Cardiac fibroblast (primary cell): Measurements from ENCODE around the gene DUSP12.
"Not testable (repeated sequence)": the region's sequence is repeated elsewhere in the genome, so short reads cannot be mapped to it uniquely, and the experiment has no call there.

ENCODE experiments used
- DNase-seq, 2 donors: peaks; one replicate each; pipeline versions ENCODE4 v3.0.0 to v3.0.0-alpha.2; 2010; ENCODE audit warnings: low read depth in 2 of 2
- H3K4me3 ChIP-seq, 2 donors: replicated peaks in 1 of 2; 1 replicate in 1 of 2; 2 replicates in 1 of 2; pipeline ENCODE4 v1.5.1; 2011; ENCODE audit warnings: low read depth in 2 of 2, low read length in 2 of 2, mild to moderate bottlenecking in 2 of 2, moderate library complexity in 1 of 2
- CTCF ChIP-seq: IDR thresholded peaks from one replicate; pipeline ENCODE4 v1.5.1; 2011; ENCODE audit warnings: low read depth, mild to moderate bottlenecking, low read length, inconsistent platforms

Gene DUSP12

GRCh38 chr1:161743231-161743630, 6.4 kb upstream of the DUSP12 start:
- H3K4me3 ChIP-seq = no peak overlapping the region
- TF ChIP-seq CTCF = no peak
- DNase-seq = peak in 1 of 2 donors; percentile 62

- no peak overlapping the region for H3K4me3 ChIP-seq
- no peak for DNase-seq
- TF ChIP-seq CTCF = no peak
These were observed 1.8 kb upstream of the DUSP12 start for GRCh38 chr1:161747801-161748200.

GRCh38 chr1:161763522-161764098, 14.0 kb downstream of the DUSP12 start:
- peak in 1 of 2 donors; percentile 16 for DNase-seq
- TF ChIP-seq CTCF = peak; percentile 55
- H3K4me3 ChIP-seq = no peak overlapping the region

GRCh38 chr1:161766102-161766981, 16.8 kb downstream of the DUSP12 start, which contains the start of gene ATF6:
Gene ATF6 (plus strand): TSS chr1:161766320. CDS start chr1:161766361, 41 bp downstream.
- H3K4me3 ChIP-seq = peak within 1 kb of the TSS; percentile 91 to 99
- DNase-seq = peak; percentile 96 to 97
- no peak for TF ChIP-seq CTCF

GRCh38 chr1:161768461-161768860, 18.9 kb downstream of the DUSP12 start:
- TF ChIP-seq CTCF = no peak
- no peak for DNase-seq

GRCh38 chr1:161768986-161769672, 19.5 kb downstream of the DUSP12 start:
- no peak for TF ChIP-seq CTCF
- peak; percentile 27 to 59 for DNase-seq
- H3K4me3 ChIP-seq = no peak overlapping the region

More at GRCh38 chr1:161768461-161768860, 18.9 kb downstream of the DUSP12 start:
- no peak overlapping the region for H3K4me3 ChIP-seq

- not testable (repeated sequence) for H3K4me3 ChIP-seq, DNase-seq
These were observed 20.1 kb downstream of the DUSP12 start for GRCh38 chr1:161769673-161770045.
